ENCODE data around the gene MARCHF2.
A peak's percentile ranks its signal among the peaks of the same experiment; 100 is the strongest.
"Not testable (repeated sequence)": the region's sequence is repeated elsewhere in the genome, so short reads cannot be mapped to it uniquely, and the experiment has no call there.

The MARCHF2 gene

DNA sequence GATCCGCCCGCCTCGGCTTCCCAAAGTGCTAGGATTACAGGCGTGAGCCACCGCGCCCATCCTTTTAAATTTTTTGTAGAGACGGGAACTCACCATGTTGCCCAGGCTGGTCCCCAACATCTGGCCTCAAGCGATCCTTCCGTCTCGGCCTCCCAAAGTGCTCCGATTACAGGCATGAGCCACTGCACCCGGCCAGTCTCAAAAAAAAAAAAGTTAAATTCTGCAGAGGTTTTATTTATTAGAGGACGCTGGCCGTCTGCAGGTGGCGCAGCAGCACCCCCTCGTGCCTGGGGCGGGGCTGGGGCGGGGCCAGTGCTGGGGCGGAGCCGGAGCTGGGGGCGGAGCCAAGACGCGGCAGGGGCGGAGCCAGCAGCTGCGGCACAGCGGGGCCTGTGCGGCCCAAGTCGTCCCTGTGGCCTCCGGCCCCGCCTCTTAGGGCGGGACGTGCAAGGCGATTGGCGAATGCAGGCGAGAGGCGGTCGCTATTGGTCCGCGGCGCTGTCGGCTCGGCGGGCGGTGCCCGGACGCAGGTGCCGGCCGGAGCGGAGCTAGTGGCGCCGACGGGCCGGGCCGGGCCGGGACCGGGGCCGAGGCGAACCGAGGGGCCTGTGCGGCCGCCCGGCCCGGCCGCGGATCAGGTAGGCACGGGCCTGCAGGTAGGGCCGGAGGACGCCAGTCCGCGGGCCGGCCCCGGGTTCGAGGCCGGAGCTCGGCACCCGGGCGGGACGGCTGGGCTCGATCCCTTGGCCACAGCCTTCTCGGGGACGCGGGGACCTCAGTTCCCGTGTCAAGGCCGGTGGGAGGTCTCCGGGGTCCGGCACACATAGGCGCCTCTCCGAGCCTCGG is at the start of gene MARCHF2:
Gene MARCHF2 (plus strand): TSS at position 523 of the 846 bp plus-strand sequence. CDS start 8,536 bp downstream, outside the sequence.
- DNase-seq (ENCODE audit: low spot score): peak; percentile 95

- peak; percentile 69 for DNase-seq (ENCODE audit: low spot score)
These were observed 49.0 kb upstream of the MARCHF2 start, which contains the start of gene ANGPTL4 for GRCh38 chr19:8363803-8364771. ANGPTL4 (plus strand) TSS chr19:8364155; CDS start chr19:8364322, 167 bp downstream.

DNA sequence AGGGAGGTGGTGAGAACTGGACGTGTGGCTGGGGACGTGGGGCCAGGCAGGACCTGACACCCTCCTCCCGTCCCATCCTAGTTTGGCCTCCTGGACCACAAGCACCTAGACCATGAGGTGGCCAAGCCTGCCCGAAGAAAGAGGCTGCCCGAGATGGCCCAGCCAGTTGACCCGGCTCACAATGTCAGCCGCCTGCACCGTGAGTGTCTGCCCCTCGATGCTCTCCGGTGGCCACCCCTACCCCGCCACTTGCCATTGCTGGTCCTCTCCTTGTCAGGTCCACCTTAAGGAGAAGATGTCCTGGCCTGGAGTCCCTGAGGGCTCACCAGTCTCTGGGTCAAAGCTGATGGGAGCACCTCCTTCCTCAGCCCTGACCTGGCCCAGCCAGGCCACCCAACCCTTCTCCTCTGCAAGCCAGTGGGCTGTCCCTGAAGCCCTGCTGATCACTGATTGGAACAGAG is 47.0 kb upstream of the MARCHF2 start:
- no peak for DNase-seq (ENCODE audit: low spot score)

- DNase-seq (ENCODE audit: low spot score): no peak
These were observed 46.2 kb upstream of the MARCHF2 start for GRCh38 chr19:8366961-8367326.

GRCh38 chr19:8367327-8368001 is 45.6 kb upstream of the MARCHF2 start:
- DNase-seq (ENCODE audit: low spot score): peak; percentile 63

DNA sequence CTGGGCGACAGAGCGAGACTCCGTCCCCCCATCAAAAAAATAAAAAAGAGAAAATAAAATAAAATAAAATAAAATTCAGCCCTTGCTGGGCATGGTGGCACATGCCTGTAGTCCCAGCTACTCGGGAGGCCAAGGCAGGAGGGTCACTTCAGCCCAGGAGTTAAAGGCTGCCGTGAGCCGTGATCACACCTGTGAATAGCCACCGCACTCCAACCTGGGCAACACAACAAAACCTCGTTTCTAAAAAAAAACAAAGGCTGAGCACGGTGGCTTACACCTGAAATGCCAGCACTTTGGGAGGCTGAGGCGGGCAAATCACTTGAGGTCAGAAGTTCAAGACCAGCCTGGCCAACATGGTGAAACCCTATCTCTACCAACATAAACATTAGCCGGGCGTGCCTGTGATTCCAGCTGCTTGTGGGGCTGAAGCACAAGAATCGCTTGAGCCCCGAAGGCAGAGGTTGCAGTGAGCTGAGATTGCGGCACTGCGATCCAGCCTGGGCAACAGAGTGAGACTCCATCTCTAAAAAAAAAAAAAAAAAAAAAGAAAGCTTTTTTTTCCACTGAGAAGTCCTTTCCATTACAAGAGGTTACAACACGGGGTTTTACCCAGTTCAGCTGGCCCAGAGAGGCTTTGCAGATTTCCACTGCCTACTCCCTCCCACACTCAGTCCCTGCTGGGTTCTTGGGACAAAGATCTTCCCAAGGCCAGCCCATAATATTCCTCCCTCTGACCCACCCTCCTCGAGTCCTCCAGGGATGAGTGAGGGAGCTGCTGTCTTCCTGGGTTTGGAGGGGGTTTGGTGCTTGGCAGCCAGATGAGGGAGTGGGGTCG is 42.7 kb upstream of the MARCHF2 start:
- no peak for DNase-seq (ENCODE audit: low spot score)

- no peak for DNase-seq (ENCODE audit: low spot score)
These were observed 41.9 kb upstream of the MARCHF2 start for GRCh38 chr19:8371011-8371804.

DNA sequence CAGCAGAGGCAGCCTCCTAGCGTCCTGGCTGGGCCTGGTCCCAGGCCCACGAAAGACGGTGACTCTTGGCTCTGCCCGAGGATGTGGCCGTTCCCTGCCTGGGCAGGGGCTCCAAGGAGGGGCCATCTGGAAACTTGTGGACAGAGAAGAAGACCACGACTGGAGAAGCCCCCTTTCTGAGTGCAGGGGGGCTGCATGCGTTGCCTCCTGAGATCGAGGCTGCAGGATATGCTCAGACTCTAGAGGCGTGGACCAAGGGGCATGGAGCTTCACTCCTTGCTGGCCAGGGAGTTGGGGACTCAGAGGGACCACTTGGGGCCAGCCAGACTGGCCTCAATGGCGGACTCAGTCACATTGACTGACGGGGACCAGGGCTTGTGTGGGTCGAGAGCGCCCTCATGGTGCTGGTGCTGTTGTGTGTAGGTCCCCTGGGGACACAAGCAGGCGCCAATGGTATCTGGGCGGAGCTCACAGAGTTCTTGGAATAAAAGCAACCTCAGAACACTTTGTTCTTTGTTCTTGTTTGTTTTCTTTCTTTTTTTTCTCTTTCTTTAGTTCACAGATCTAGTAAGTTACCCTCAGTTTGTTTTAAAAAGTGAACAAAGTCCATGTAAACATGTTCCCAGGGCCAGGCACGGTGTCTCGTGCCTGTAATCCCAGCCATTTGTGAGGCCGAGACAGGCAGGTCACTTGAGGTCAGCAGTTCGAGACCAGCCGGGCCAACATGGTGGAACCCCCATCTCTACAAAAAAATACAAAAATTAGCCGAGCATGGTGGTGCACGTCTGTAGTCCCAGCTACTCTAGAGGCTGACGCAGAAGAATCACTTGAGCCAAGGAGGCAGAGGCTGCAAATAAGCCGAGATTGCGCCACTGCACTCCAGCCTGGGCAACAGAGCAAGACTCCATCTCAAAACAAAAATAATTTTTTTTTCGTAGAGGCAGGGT is 39.0 kb upstream of the MARCHF2 start:
- DNase-seq (ENCODE audit: low spot score): peak; percentile 87

- not testable (repeated sequence) for DNase-seq (ENCODE audit: low spot score)
These were observed 37.3 kb upstream of the MARCHF2 start for GRCh38 chr19:8375766-8376165.

DNA sequence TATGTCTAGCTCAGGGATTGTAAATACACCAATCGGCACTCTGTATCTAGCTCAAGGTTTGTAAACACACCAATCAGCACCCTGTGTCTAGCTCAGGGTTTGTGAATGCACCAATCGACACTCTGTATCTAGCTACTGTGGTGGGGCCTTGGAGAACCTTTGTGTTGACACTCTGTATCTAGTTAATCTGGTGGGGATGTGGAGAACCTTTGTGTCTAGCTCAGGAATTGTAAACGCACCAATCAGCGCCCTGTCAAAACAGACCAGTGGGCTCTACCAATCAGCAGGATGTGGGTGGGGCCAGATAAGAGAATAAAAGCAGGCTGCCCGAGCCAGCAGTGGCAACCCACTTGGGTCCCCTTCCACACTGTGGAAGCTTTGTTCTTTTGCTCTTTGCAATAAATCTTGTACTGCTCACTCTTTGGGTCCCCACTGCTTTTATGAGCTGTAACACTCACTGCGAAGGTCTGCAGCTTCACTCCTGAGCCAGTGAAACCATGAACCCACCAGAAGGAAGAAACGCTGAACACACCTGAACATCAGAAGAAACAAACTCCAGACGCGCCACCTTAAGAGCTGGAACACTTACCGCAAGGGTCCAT is 36.6 kb upstream of the MARCHF2 start:
- DNase-seq (ENCODE audit: low spot score): not testable (repeated sequence)

DNA sequence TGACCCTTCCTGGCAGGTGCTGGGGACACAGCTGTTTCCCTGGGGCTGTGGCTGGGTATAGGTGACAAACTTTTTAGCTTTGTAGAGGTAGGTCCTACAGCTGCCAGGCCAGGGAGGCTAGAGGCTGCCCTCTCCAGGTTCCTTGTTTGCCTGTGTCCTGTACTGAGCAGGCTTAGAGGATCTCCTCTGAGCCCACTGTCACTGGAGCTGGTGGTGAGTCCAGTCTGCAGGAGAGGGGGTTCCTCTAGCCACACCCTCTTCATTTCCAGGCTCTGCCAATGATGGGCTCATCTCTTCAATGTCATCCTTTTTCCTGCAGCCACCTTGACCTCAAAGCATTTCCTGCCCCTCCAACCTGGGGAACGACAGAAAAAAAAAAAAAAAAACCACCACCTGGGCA is 35.5 kb upstream of the MARCHF2 start:
- DNase-seq (ENCODE audit: low spot score): no peak

DNA sequence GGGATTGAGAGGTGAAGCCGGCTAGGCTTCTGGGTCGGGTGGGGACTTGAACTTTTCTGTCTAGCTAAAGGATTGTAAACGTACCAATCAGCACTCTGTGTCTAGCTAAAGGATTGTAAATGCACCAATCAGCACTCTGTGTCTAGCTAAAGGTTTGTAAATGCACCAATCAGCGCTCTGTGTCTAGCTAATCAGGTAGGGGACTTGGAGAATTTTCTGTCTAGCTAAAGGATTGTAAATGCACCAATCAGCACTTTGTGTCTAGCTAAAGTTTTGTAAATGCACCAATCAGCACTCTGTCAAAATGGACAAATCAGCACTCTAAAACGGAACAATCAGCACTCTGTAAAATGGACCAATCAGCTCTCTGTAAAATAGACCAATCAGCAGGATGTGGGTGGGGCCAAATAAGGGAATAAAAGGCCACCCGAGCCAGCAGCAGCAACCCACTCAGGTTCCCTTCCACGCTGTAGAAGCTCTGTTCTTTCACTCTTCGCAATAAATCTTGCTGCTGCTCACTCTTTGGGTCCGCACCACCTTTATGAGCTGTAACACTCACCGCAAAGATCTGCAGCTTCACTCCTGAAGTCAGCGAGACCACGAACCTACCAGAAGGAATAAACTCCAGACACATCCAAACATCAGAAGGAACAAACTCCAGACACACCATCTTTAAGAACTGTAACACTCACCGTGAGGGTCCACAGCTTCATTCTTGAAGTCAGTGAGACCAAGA is 33.8 kb upstream of the MARCHF2 start:
- DNase-seq (ENCODE audit: low spot score): not testable (repeated sequence)

- not testable (repeated sequence) for DNase-seq (ENCODE audit: low spot score)
These were observed 28.5 kb upstream of the MARCHF2 start for GRCh38 chr19:8384569-8384968.

DNA sequence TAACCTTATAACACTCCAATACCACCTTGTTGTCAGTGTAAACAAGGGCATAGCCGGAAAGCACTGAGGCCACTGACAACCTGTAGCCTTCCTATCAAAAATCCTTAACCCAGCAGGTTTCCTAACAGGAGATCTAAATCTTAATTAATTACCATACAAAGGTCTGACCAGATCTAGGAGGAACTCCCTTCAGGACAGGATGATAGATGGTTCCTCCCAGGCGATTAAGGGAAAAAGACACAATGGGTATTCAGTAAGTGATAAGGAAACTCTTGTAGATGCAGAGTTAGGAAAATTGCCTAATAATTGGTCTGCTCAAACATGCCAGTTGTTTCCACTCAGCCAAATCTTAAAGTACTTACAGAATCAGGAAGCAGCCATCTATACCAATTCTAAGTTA is 28.0 kb upstream of the MARCHF2 start:
- DNase-seq (ENCODE audit: low spot score): not testable (repeated sequence)

DNA sequence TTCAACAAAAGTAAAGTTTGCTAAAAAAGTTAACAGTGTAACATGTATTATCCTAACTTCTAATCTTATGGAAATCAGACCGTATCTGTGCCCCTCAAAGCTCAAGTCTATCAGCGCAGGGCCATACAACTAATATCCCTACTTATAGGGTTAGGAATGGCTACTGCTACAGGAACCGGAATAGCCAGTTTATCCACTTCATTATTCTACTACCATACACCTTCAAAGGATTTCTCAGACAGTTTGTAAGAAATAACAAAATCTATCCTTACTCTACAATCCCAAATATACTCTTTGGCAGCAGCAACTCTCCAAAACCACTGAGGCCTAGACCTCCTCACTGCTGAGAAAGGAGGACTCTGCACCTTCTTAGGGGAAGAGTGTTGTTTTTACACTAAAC is 27.5 kb upstream of the MARCHF2 start:
- DNase-seq (ENCODE audit: low spot score): not testable (repeated sequence)

- not testable (repeated sequence) for DNase-seq (ENCODE audit: low spot score)
These were observed 26.7 kb upstream of the MARCHF2 start for GRCh38 chr19:8386419-8386818.

GRCh38 chr19:8386990-8387389 is 26.1 kb upstream of the MARCHF2 start:
- DNase-seq (ENCODE audit: low spot score): no peak
